PC-9 (cell line): ENCODE data around the gene ANAPC16. TPM values are rescaled to one million over a fixed set of nuclear protein-coding genes. Genes with fewer than 3 reads are reported as not detected.
"Not testable (repeated sequence)": the region's sequence is repeated elsewhere in the genome, so short reads cannot be mapped to it uniquely, and the experiment has no call there.

Source experiments
- BruUV-seq: library from RNA; stranded (reverse); fragments of 400-500 nt; replicated peaks from 2 replicates; lab custom pipeline; 2021; lab: Mats Ljungman, UMichigan
- CTCF ChIA-PET: fragments of 300-600 bp; sonication (Branson Sonifier 250); formaldehyde crosslinking; loops from one replicate; lab custom pipeline; 2022; ENCODE audit warnings: antibody characterized with exemption; lab: Charles Lee
- POLR2A ChIA-PET: fragments of 300-600 bp; sonication (Branson Sonifier 250); formaldehyde crosslinking; loops from one replicate; lab custom pipeline; 2022; ENCODE audit warnings: antibody characterized with exemption; ENCODE audit not compliant: unreplicated experiment; lab: Charles Lee
- DNase-seq, 2 experiments: peaks; one replicate each; pipeline versions ENCODE4 v3.0.0 to v3.0.0-alpha.2; 2015 to 2022; ENCODE audit warnings: mixed read lengths in 1 of 2
- H2AFZ ChIP-seq: fragments of 200-600 bp; sonication (generic); 2 replicates; pipeline ENCODE4 v1.8.1; 2017; ENCODE audit warnings: antibody characterized with exemption
- H3F3A ChIP-seq: fragments of 200-600 bp; sonication (generic); 2 replicates; pipeline ENCODE4 v1.8.1; 2017; ENCODE audit warnings: antibody characterized with exemption, mild to moderate bottlenecking, low read depth; ENCODE audit not compliant: insufficient read depth
- H3K27ac ChIP-seq: fragments of 200-600 bp; sonication (generic); 2 replicates; pipeline ENCODE4 v1.6.1; 2016; ENCODE audit warnings: mixed run types
- H3K27me3 ChIP-seq: fragments of 200-600 bp; sonication (generic); 2 replicates; pipeline ENCODE4 v1.6.1; 2016; ENCODE audit warnings: low read depth, mixed run types; ENCODE audit not compliant: insufficient read depth
- H3K36me3 ChIP-seq: fragments of 200-600 bp; sonication (generic); 2 replicates; pipeline ENCODE4 v1.6.1; 2016; ENCODE audit warnings: low read depth, mixed run types
- H3K4me1 ChIP-seq: fragments of 200-600 bp; sonication (generic); replicated peaks from 2 replicates; pipeline ENCODE4 v1.6.1; 2016; ENCODE audit warnings: mixed run types; ENCODE audit not compliant: insufficient read depth
- H3K4me2 ChIP-seq: fragments of 200-600 bp; sonication (generic); 2 replicates; pipeline ENCODE4 v1.6.1; 2017; ENCODE audit warnings: mixed run types
- H3K4me3 ChIP-seq: fragments of 200-600 bp; sonication (generic); 2 replicates; pipeline ENCODE4 v1.6.1; 2016; ENCODE audit warnings: mixed run types
- H3K79me2 ChIP-seq: fragments of 200-600 bp; sonication (generic); 2 replicates; pipeline ENCODE4 v1.6.1; 2017; ENCODE audit warnings: low read depth, mixed run types
- H3K9me2 ChIP-seq: fragments of 200-600 bp; sonication (generic); 2 replicates; pipeline ENCODE4 v1.8.1; 2017; ENCODE audit warnings: mild to moderate bottlenecking; ENCODE audit not compliant: insufficient read depth
- H3K9me3 ChIP-seq: fragments of 200-600 bp; sonication (generic); 2 replicates; pipeline ENCODE4 v1.8.1; 2016; ENCODE audit warnings: low read depth; ENCODE audit not compliant: insufficient read depth
- H4K20me1 ChIP-seq: fragments of 200-600 bp; sonication (generic); 2 replicates; pipeline ENCODE4 v1.8.1; 2017; ENCODE audit not compliant: insufficient read depth
- EZH2 ChIP-seq: fragments of 200-600 bp; sonication (generic); IDR thresholded peaks from 2 replicates; pipeline ENCODE4 v1.8.0; 2017; ENCODE audit warnings: antibody characterized with exemption, low read depth
- intact Hi-C: fragments of 100-400 bp; cut with micrococcal nuclease; formaldehyde crosslinking; loops from one replicate; pipeline ENCODE4 v1.10.0; 2022; ENCODE audit not compliant: unreplicated experiment
- total RNA-seq: library from RNA; stranded (reverse); gene quantifications from 2 replicates; pipeline ENCODE4 v1.2.3, GENCODE V29; 2021
- TF ChIP-seq, protein P1 (sequence below): fragments of 200-600 bp; sonication (generic); conservative IDR thresholded peaks from 2 replicates; pipeline ENCODE4 v1.6.1; 2017; ENCODE audit warnings: mixed run types, antibody characterized with exemption, mild to moderate bottlenecking, moderate library complexity

The ANAPC16 gene
- total RNA-seq, 1 experiment from 2014 or later, result 171 TPM

- Histone ChIP-seq H3K27me3 (no peaks in the 10 kb centered on the region), H3K27ac (peak overlapping the region; percentile 82), H3K36me3 (no peaks in the 10 kb centered on the region), H3K9me3 (no peaks in the 10 kb centered on the region), H3K9me2 (no peaks in the 10 kb centered on the region), H4K20me1 (no peaks in the 10 kb centered on the region), H3F3A (peaks cover 41% of the 10 kb centered on the region), H2AFZ (no peak overlapping the region), H3K4me2 (peak overlapping the region; percentile 59), H3K4me3 (no peak overlapping the region), H3K4me1 (peaks cover 68% of the 10 kb centered on the region), H3K79me2 (no peaks in the 10 kb centered on the region)
- CTCF ChIA-PET, result interaction anchor here (0.6 kb wide), 1 partner anchor 87 kb away, joined by 4 read pairs; no protein-coding TSS in a partner anchor
- POLR2A ChIA-PET, result no interaction called here
- TF ChIP-seq, protein P1, sequence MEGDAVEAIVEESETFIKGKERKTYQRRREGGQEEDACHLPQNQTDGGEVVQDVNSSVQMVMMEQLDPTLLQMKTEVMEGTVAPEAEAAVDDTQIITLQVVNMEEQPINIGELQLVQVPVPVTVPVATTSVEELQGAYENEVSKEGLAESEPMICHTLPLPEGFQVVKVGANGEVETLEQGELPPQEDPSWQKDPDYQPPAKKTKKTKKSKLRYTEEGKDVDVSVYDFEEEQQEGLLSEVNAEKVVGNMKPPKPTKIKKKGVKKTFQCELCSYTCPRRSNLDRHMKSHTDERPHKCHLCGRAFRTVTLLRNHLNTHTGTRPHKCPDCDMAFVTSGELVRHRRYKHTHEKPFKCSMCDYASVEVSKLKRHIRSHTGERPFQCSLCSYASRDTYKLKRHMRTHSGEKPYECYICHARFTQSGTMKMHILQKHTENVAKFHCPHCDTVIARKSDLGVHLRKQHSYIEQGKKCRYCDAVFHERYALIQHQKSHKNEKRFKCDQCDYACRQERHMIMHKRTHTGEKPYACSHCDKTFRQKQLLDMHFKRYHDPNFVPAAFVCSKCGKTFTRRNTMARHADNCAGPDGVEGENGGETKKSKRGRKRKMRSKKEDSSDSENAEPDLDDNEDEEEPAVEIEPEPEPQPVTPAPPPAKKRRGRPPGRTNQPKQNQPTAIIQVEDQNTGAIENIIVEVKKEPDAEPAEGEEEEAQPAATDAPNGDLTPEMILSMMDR, result no peak
- TF ChIP-seq EZH2, result no peak
- intact Hi-C loops, result loop anchor here (1.0 kb wide), 2 partner anchors 29 to 84 kb away; partner anchors contain the start of gene DDIT4
- DNase-seq, result no peak
- BruUV-seq, result no TSS peak
Measured at GRCh38 chr10:72244573-72245038, 28.8 kb downstream of the ANAPC16 start.

- H2AFZ ChIP-seq, result no peak overlapping the region
- H3K4me3 ChIP-seq, result no peak overlapping the region
- peak overlapping the region; percentile 82; the same call in 1 of the 2 replicates for H3K27ac ChIP-seq
- no peaks in the 10 kb centered on the region for H3K36me3 ChIP-seq
- H3K9me3 ChIP-seq, result no peaks in the 10 kb centered on the region
- no peaks in the 10 kb centered on the region for H4K20me1 ChIP-seq
- CTCF ChIA-PET, result interaction anchor here (0.6 kb wide), 2 partner anchors 96 to 535 kb away, joined by 3 to 15 read pairs; no protein-coding TSS in a partner anchor
- peaks cover 75% of the 10 kb centered on the region for H3K4me1 ChIP-seq
- intact Hi-C loops, result no loop called here
- TF ChIP-seq, protein P1, result no peak
- no peak for TF ChIP-seq EZH2
- peaks cover 41% of the 10 kb centered on the region for H3F3A ChIP-seq
- no peaks in the 10 kb centered on the region for H3K79me2 ChIP-seq
- no TSS peak for BruUV-seq
- H3K27me3 ChIP-seq, result no peaks in the 10 kb centered on the region
- POLR2A ChIA-PET, result interaction anchor here (0.5 kb wide), 1 partner anchor 300 kb away, joined by 3 read pairs; no protein-coding TSS in a partner anchor
- no peak for DNase-seq
- H3K4me2 ChIP-seq, result no peak overlapping the region
- H3K9me2 ChIP-seq, result no peaks in the 10 kb centered on the region
Measured at GRCh38 chr10:72245949-72246525, 30.2 kb downstream of the ANAPC16 start.

DNA sequence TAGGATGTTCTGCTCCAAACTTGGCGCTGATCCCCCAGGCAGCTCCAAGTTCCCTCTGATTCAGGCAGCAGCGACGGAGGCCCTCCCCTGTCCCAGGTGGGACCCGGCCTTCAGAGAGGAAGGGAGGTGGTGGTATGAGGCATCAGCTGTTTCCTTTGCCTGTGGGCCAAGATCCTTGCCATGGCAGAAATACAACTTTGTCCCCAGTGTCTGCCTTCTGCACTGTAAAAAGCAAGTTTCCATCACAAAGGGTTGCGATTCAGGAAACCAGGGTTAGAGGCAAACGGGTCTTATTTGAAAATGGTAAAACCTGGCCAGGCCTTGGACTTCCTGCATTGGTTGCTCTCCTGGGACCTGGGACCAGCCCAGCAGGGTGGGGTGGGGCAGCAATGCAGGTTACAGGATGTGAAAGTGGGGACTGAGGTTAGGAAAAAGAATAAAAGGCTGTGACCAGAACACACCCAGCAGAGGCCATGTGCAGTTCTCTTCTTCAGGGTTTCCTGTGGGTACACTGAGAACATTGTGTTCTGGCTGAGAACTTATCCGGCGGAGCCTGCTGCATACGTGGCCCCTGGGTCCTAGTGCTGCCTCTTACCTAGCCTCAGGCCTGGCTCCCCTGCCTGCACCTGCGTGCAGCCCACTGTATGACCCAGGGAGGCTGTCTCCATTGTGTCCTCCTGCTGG lies 32.8 kb downstream of the ANAPC16 start:
- Histone ChIP-seq H3K9me2 (no peaks in the 10 kb centered on the region), H3K4me1 (peaks cover 53% of the 10 kb centered on the region), H3K4me2 (peak overlapping the region; percentile 52), H3F3A (peaks cover 29% of the 10 kb centered on the region), H4K20me1 (no peaks in the 10 kb centered on the region), H3K36me3 (no peaks in the 10 kb centered on the region), H3K4me3 (no peak overlapping the region), H3K27me3 (no peaks in the 10 kb centered on the region), H3K79me2 (no peaks in the 10 kb centered on the region), H2AFZ (0 out of 2 replicates have a peak overlapping the region, but pooled peaks have one; percentile 42), H3K27ac (peak overlapping the region; percentile 48), H3K9me3 (no peaks in the 10 kb centered on the region)
- BruUV-seq, result TSS peak; percentile 91
- ChIA-PET CTCF (interaction anchor here (0.6 to 0.7 kb wide), 4 partner anchors 11 to 168 kb away, joined by 4 to 7 read pairs (median 6); no protein-coding TSS in a partner anchor), POLR2A (interaction anchor here (0.7 kb wide), 1 partner anchor 57 kb away, joined by 4 read pairs; no protein-coding TSS in a partner anchor)
- TF ChIP-seq, protein P1, result no peak
- no peak for TF ChIP-seq EZH2
- intact Hi-C loops, result loop anchor here (1.0 kb wide), 1 partner anchor 12 kb away; no protein-coding TSS in a partner anchor
- DNase-seq, result peak; percentile 52 to 79

DNA sequence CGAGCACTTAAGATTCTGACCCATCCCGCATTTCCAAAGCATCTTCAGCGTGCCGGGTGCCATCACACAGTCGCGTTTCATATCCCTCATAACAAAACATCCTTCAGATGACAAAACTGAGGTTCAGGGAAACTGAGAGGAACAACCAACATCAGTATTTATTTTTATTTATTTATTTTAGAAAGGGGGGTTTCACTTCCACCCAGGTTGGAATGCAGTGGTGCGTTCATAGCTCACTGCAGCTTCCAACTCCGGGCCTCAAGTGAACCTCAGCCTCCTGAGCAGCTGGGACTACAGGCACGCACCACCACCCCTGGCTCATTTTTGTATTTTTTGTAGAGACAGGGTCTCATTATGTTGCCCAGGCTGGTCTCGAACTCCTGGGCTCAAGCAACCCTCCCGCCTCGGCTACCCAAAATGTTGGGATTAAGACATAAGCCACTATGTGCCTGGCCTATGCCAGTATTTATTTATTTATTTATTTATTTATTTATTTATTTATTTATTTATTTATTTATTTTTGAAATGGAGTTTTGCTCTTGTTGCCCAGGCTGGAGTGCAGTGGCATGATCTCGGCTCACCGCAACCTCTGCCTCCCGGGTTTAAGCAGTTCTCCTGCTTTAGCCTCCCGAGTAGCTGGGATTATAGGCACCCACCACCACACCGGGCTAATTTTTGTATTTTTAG lies 33.5 kb downstream of the ANAPC16 start:
- H3K4me3 ChIP-seq, H3K9me3 ChIP-seq, H3K36me3 ChIP-seq, intact Hi-C loops, DNase-seq, H3K9me2 ChIP-seq, H4K20me1 ChIP-seq, H3K27me3 ChIP-seq, H2AFZ ChIP-seq, H3K79me2 ChIP-seq, CTCF ChIA-PET: not testable (repeated sequence)
- peaks cover 46% of the 10 kb centered on the region for H3K4me1 ChIP-seq
- TSS peak; percentile 66 for BruUV-seq
- POLR2A ChIA-PET, result interaction anchor here (0.6 kb wide), 1 partner anchor 168 kb away, joined by 5 read pairs; no protein-coding TSS in a partner anchor
- H3F3A ChIP-seq, result peaks cover 22% of the 10 kb centered on the region
- H3K27ac ChIP-seq, result peak overlapping the region; percentile 48
- peak overlapping the region; percentile 52 for H3K4me2 ChIP-seq
